ENCODE measurements around the gene HABP2.

HABP2 gene

GRCh38 chr10:113631684-113632367 is 79.0 kb downstream of the HABP2 start:
- no peak for DNase-seq (ENCODE audit: low spot score)

All from AG20443 (cell line).